Measurements from ENCODE around the gene STX16.

Gene STX16

DNA sequence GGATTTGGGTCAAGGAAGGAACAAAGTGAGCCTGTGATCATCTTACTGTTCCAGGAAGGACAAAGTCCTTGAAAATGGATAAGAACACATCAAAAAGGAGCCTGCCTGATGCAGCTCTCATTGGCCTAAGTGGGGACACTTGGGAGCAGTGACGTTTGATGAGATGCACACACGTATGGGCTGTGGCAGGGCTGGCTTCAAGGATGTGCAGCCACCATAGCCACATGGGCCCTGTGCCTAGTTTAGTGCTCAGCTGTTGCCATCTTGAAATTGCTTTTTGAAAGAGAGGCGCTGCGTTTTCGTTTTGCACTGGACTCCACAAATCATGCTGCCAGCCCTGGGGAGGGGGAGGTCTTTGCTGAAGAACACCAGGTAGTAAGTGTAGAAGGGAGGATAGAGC, 34.9 kb downstream of the STX16 start:
- H3K27me3 ChIP-seq (replicated peaks; ENCODE audit: control insufficient read depth, insufficient read depth, low read length), result no peaks in the 10 kb centered on the region
- H3K9me3 ChIP-seq (ENCODE audit: control insufficient read depth, low read length), result no peaks in the 10 kb centered on the region
- H3K36me3 ChIP-seq (ENCODE audit: control insufficient read depth, insufficient read depth, low read length, severe bottlenecking), result peaks cover 8% of the 10 kb centered on the region
- H3K9ac ChIP-seq (ENCODE audit: low read length), result no peak overlapping the region
- DNase-seq (ENCODE audit: low read depth), result no peak
- peaks cover 11% of the 10 kb centered on the region for H3K4me1 ChIP-seq (ENCODE audit: control insufficient read depth, insufficient read depth, low read length)
- no peak overlapping the region for H3K4me3 ChIP-seq (ENCODE audit: low read length)

DNA sequence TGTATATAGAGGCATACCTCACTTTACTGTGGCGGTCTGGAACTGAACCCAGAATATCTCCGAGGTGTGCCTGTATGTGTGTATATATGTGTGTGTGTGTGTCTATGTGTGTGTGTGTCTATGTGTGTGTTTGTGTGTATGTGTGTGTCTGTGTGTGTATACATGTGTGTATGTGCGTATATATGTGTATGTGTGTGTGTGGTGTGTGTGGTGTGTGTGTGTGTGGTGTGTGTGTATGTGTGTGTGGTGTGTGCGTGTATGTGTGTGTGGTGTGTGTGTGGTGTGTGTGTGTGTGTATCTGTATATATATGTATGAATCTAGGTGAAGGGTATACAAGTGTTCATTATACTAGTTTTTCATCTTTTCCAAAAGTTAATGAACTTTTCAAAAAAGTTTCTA, 37.3 kb downstream of the STX16 start:
- peaks cover 25% of the 10 kb centered on the region for H3K4me1 ChIP-seq (ENCODE audit: control insufficient read depth, insufficient read depth, low read length)
- H3K27me3 ChIP-seq (replicated peaks; ENCODE audit: control insufficient read depth, insufficient read depth, low read length), result no peaks in the 10 kb centered on the region
- H3K9ac ChIP-seq (ENCODE audit: low read length), result peak overlapping the region; percentile 25
- DNase-seq (ENCODE audit: low read depth), result no peak
- peaks cover 3% of the 10 kb centered on the region for H3K36me3 ChIP-seq (ENCODE audit: control insufficient read depth, insufficient read depth, low read length, severe bottlenecking)
- H3K4me3 ChIP-seq (ENCODE audit: low read length), result no peak overlapping the region
- no peaks in the 10 kb centered on the region for H3K9me3 ChIP-seq (ENCODE audit: control insufficient read depth, low read length)

DNA sequence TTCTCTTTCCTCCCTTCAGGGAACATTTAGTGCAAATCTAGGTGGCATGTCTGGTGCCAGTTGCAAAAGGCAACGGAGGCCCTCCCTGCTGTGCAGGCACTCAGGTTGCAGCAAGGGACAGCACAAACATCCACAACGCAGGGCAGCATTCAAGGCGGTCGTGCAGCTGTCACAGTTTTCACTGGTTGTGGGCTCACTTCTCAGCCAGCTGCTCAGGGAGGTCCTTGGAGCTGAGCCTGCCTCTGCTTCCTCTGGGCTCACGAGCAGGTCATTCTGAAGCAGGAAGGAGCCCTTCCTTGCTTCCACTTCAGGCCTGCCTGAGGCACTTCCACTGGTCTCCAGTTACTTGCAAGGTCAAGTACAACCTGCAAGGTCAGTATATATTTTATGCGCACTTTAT, 37.8 kb downstream of the STX16 start:
- Histone ChIP-seq H3K27me3 (replicated peaks; ENCODE audit: control insufficient read depth, insufficient read depth, low read length) (no peaks in the 10 kb centered on the region), H3K4me1 (ENCODE audit: control insufficient read depth, insufficient read depth, low read length) (peaks cover 30% of the 10 kb centered on the region), H3K4me3 (ENCODE audit: low read length) (no peak overlapping the region)

DNA sequence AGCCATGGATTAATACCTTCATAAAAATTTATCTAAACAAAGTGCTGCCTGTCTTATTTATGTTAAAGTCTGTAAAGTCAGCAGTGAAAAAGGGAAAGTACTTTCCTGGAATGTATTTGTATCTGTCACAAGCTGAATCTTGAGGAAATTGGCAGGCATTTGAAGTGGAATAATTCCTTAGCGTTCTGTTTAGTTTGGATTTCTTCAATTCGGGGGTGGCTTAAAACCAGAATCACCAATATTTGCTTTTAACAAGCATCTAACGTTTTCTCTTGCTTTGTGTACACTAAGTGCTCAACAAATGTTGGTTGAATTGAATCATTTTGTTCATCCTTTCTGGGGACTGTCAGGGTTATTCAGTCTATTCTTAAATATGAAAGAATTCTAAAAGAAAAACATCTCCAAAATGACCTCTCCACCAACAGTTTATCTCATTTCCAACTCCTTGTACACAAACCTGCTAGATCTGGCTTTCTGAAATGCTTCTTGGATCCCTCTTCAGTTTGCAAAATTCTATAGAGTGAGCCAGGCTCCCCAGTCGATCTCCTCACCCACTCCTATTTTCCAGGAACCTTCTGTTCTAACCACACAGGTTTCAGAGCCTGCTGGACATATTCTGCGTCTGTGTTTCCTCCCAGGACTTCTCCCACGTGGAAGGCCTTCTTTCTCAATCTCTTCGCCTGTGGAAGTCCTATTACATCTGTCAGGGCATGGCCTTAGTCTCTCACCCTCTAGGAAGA, 39.5 kb downstream of the STX16 start:
- peak; percentile 57 for DNase-seq (ENCODE audit: low read depth)
- H3K4me1 ChIP-seq (ENCODE audit: control insufficient read depth, insufficient read depth, low read length), result peaks cover 38% of the 10 kb centered on the region
- no peaks in the 10 kb centered on the region for H3K27me3 ChIP-seq (replicated peaks; ENCODE audit: control insufficient read depth, insufficient read depth, low read length)
- peak overlapping the region; percentile 84 for H3K9ac ChIP-seq (ENCODE audit: low read length)
- H3K9me3 ChIP-seq (ENCODE audit: control insufficient read depth, low read length), result no peaks in the 10 kb centered on the region
- H3K4me3 ChIP-seq (ENCODE audit: low read length), result peak overlapping the region; percentile 42
- peaks cover 6% of the 10 kb centered on the region for H3K36me3 ChIP-seq (ENCODE audit: control insufficient read depth, insufficient read depth, low read length, severe bottlenecking)

More for the DNA sequence above, 37.8 kb downstream of the STX16 start:
- Histone ChIP-seq H3K9me3 (ENCODE audit: control insufficient read depth, low read length) (no peaks in the 10 kb centered on the region), H3K9ac (ENCODE audit: low read length) (peak overlapping the region; percentile 25), H3K36me3 (ENCODE audit: control insufficient read depth, insufficient read depth, low read length, severe bottlenecking) (peaks cover 3% of the 10 kb centered on the region)
- DNase-seq (ENCODE audit: low read depth), result no peak

DNA sequence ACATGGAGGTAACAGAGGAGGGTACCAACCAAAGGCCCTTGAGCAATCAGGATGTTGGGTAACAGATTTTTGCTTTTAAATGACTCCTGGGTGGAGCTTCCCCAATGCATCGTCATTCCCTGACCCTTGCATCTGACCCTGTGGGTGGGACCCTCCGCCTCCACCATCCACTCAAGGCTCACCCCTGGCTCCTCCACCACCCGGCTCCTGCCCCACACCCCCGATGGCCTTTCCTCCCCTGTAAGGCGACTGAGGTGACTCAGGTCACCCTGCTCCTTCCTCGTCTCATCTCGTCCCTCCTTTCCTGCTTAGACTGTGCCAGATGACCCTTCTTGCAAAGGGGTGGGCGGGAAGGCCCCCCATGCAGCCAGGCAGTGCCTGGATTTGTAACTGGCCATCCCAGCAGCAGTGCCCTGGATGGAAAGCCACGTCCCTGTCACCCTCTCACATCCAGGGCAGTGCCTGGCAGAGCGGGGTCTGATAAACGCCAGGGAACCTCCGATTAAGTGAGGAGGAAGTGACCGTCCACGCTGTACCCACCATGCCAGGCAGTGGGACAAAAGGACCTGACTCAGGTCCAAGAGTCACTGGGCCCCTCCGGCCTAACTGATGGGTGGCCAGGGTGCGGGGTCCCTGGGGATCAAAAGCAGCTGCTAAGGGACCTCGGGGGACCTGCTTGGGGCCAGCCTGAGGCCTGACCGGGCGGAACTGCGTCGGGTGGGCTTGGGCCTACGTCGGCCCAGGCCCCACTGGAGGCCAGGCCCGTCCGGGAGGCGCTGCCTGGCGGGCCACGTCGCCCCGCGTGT, 40.9 kb downstream of the STX16 start:
- no peaks in the 10 kb centered on the region for H3K27me3 ChIP-seq (replicated peaks; ENCODE audit: control insufficient read depth, insufficient read depth, low read length)
- no peak overlapping the region for H3K4me3 ChIP-seq (ENCODE audit: low read length)
- peaks cover 38% of the 10 kb centered on the region for H3K4me1 ChIP-seq (ENCODE audit: control insufficient read depth, insufficient read depth, low read length)
- peak overlapping the region; percentile 84 for H3K9ac ChIP-seq (ENCODE audit: low read length)
- H3K36me3 ChIP-seq (ENCODE audit: control insufficient read depth, insufficient read depth, low read length, severe bottlenecking), result peaks cover 20% of the 10 kb centered on the region
- peak; percentile 21 for DNase-seq (ENCODE audit: low read depth)
- no peaks in the 10 kb centered on the region for H3K9me3 ChIP-seq (ENCODE audit: control insufficient read depth, low read length)

DNA sequence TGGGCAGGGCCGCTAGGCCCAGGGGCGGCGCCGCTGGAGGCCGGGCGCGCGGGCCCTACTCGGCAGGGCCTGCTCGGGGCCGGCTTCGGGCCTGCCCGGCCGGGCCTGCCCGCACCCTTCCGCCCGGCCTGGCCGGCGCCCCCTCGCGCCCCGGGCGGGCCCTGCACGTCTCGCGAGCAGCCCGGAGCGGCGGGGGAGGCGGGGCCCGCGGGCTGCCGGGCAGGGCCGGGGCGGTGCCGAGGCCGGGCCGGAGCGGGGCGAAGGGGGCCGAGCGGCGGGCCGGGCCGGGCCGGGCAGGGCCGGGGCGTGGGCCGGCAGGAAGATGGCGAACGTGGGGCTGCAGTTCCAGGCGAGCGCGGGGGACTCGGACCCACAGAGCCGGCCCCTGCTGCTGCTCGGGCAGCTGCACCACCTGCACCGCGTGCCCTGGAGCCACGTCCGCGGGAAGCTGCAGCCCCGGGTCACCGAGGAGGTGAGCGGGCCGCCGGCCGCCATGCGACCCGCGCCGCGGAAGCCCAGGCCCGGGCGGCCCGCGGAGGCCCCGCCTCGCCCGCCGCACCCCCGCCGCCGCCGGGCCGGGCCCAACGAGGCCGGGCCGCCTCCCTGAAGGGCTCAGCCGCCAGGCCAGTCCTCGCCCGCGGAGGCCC, 41.6 kb downstream of the STX16 start, which contains the start of gene NPEPL1:
Gene NPEPL1 (plus strand): TSS at position 222 of the 647 bp plus-strand sequence. CDS start 101 bp downstream, at position 323.
- no peaks in the 10 kb centered on the region for H3K9me3 ChIP-seq (ENCODE audit: control insufficient read depth, low read length)
- H3K9ac ChIP-seq (ENCODE audit: low read length), result peak within 1 kb of the TSS; percentile 88
- H3K27me3 ChIP-seq (replicated peaks; ENCODE audit: control insufficient read depth, insufficient read depth, low read length), result no peaks in the 10 kb centered on the region
- peaks cover 27% of the 10 kb centered on the region for H3K36me3 ChIP-seq (ENCODE audit: control insufficient read depth, insufficient read depth, low read length, severe bottlenecking)
- peaks cover 38% of the 10 kb centered on the region for H3K4me1 ChIP-seq (ENCODE audit: control insufficient read depth, insufficient read depth, low read length)
- DNase-seq (ENCODE audit: low read depth), result peak; percentile 92
- H3K4me3 ChIP-seq (ENCODE audit: low read length), result peak within 1 kb of the TSS; percentile 80

DNA sequence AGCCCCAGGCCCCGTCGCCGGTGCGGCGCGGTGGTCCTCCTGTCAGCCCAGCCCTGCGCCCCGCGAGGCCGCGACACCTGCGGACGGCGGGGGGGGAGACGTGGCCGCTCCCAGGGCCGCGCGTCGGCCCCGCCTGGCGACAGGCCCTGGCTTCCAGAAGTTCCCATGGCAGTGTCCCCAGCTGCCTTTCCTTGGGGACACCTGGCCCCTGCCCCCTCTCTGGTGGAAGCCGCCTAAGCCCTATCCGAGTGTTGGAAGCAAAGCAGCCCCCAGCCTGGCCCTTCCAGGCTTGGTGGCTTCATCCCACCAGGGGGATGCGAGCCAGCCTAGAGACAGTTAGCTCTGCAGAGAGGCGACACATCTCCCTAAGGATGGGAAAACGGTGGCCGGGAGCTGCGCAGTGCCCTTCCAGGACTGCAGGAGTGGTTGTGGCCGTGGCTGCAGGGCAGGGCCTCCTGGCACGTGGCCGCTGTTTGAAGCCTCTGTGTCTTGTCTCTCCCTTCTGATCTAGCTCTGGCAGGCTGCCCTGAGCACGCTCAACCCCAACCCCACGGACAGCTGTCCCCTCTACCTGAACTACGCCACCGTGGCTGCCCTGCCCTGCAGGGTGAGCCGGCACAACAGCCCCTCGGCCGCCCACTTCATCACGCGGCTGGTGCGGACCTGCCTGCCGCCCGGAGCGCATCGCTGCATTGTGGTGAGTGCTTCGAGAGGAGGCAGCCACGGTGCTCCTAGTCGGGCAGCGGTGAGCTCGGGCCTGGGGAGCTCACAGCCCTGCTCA, 42.3 kb downstream of the STX16 start:
- Histone ChIP-seq H3K9ac (ENCODE audit: low read length) (peak overlapping the region; percentile 88), H3K9me3 (ENCODE audit: control insufficient read depth, low read length) (no peaks in the 10 kb centered on the region), H3K27me3 (replicated peaks; ENCODE audit: control insufficient read depth, insufficient read depth, low read length) (no peaks in the 10 kb centered on the region), H3K36me3 (ENCODE audit: control insufficient read depth, insufficient read depth, low read length, severe bottlenecking) (peaks cover 29% of the 10 kb centered on the region), H3K4me3 (ENCODE audit: low read length) (peak overlapping the region; percentile 80), H3K4me1 (ENCODE audit: control insufficient read depth, insufficient read depth, low read length) (peaks cover 38% of the 10 kb centered on the region)
- DNase-seq (ENCODE audit: low read depth), result no peak

DNA sequence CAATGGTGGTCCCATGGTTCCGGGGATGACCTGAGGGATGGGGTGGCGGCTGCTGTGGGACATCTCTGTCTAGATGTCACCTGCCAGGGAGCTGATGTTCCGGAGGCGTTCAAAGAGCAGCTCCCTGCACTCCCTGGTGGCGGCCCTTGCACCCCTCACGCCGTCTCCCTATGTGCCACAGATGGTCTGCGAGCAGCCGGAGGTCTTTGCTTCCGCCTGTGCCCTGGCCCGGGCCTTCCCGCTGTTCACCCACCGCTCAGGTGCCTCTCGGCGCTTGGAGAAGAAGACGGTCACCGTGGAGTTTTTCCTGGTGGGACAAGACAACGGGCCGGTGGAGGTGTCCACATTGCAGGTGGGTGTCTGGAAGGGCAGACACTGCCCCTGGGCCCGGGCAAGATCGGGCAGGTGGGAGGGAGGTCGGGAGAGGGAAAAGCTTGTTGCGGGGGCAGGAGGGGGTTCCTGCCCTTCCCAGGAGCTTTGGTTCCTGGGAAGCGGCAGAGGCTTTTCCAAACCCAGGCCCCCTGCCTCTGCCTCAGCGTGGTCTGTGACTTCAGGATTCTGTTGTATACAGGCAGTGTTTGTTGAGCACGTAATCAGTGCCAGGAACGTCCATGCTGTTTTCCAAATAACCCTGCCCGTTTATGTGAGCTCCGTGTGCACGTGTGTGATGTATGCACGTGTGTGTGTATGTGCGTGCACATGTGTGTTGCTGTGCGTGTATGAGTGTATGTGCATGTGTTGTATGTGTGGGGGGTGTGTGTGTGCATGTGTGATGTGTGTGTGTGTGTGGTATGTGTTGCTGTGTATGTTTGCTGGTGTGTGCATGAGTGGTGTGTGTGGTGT, 43.4 kb downstream of the STX16 start:
- peak overlapping the region; percentile 88 for H3K9ac ChIP-seq (ENCODE audit: low read length)
- H3K4me3 ChIP-seq (ENCODE audit: low read length), result peak overlapping the region; percentile 80
- H3K9me3 ChIP-seq (ENCODE audit: control insufficient read depth, low read length), result no peaks in the 10 kb centered on the region
- H3K4me1 ChIP-seq (ENCODE audit: control insufficient read depth, insufficient read depth, low read length), result peaks cover 45% of the 10 kb centered on the region
- H3K27me3 ChIP-seq (replicated peaks; ENCODE audit: control insufficient read depth, insufficient read depth, low read length), result no peaks in the 10 kb centered on the region
- peaks cover 29% of the 10 kb centered on the region for H3K36me3 ChIP-seq (ENCODE audit: control insufficient read depth, insufficient read depth, low read length, severe bottlenecking)
- no peak for DNase-seq (ENCODE audit: low read depth)

DNA sequence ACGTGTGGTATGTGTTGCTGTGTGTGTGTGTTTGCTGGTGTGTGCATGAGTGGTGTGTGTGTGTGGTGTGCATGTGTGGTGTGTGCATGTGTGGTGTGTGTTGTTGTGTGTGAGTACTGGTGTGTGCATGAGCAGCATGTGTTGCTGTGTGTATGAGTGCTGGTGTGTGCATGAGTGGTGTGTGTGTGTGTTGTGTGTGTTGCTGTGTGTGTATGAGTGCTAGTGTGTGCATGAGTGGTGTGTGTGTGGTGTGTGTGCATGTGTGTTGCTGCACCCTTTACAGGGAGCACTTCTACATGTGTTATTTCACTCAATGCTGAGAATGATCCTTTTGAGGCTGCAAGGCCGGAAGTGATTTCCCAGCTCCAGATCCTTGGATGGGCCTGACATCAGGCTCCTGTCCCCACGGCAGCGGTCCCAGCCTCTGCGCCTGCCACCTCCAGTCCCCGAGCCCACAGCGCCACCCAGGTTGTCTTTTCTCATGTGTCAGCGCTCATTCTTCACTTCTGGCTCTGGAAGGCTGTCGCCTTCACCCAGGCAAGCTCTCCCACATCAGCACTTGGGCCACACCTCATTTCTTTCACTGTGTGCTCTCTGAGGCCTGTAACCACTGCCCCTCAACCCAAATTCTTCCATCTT, 44.1 kb downstream of the STX16 start:
- Histone ChIP-seq H3K4me3 (ENCODE audit: low read length) (no peak overlapping the region), H3K4me1 (ENCODE audit: control insufficient read depth, insufficient read depth, low read length) (peaks cover 50% of the 10 kb centered on the region), H3K9me3 (ENCODE audit: control insufficient read depth, low read length) (no peaks in the 10 kb centered on the region), H3K36me3 (ENCODE audit: control insufficient read depth, insufficient read depth, low read length, severe bottlenecking) (peaks cover 29% of the 10 kb centered on the region), H3K9ac (ENCODE audit: low read length) (no peak overlapping the region), H3K27me3 (replicated peaks; ENCODE audit: control insufficient read depth, insufficient read depth, low read length) (no peaks in the 10 kb centered on the region)
- no peak for DNase-seq (ENCODE audit: low read depth)

DNA sequence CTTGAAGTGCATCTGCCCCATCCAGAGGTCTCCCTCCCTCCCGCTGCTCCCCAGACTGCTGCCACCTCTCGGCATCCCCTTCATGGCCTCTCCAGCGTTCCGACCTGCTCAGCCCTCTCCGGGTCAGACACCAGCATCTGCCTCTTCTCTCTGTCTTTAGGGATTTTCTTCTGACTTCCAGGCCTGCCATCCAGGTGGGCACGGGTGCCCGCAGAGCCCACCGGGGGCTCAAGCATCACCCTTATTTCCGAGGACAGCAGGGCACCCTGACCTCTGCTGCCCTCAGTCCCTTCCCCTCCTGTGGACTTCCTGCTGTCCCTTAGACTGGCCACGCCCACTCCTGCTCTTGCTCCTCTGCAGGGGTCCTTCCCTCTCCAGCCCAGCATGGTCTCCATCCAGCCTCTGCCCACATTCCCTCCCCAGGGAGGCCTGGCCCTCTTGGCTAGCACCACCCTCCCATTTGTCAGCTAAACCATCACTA, 44.9 kb downstream of the STX16 start:
- Histone ChIP-seq H3K27me3 (replicated peaks; ENCODE audit: control insufficient read depth, insufficient read depth, low read length) (no peaks in the 10 kb centered on the region), H3K36me3 (ENCODE audit: control insufficient read depth, insufficient read depth, low read length, severe bottlenecking) (peaks cover 29% of the 10 kb centered on the region), H3K9me3 (ENCODE audit: control insufficient read depth, low read length) (no peaks in the 10 kb centered on the region), H3K9ac (ENCODE audit: low read length) (no peak overlapping the region), H3K4me3 (ENCODE audit: low read length) (no peak overlapping the region), H3K4me1 (ENCODE audit: control insufficient read depth, insufficient read depth, low read length) (peaks cover 50% of the 10 kb centered on the region)
- DNase-seq (ENCODE audit: low read depth), result no peak
